GM19043 (cell line): ENCODE data around the gene MRAP.
"Not testable (repeated sequence)": the region's sequence is repeated elsewhere in the genome, so short reads cannot be mapped to it uniquely, and the experiment has no call there.

Experiments
- ATAC-seq: cut with Tn5 transposase; IDR thresholded peaks from one replicate; pipeline ENCODE4 v1.9.1; 2021; ENCODE audit warnings: low read depth; ENCODE audit not compliant: unreplicated experiment

Gene MRAP

GRCh38 chr21:32298658-32299081 lies at the start of gene MRAP:
Gene MRAP, plus strand, starts transcription at chr21:32298855. Its CDS starts 117 bp downstream, at chr21:32298972.
- ATAC-seq = no peak

- ATAC-seq = no peak
Measured at GRCh38 chr21:32249511-32250280, 49.0 kb upstream of the MRAP start.

GRCh38 chr21:32252136-32252535 lies 46.5 kb upstream of the MRAP start:
- ATAC-seq = no peak

- ATAC-seq = no peak
Measured at GRCh38 chr21:32253215-32253641, 45.4 kb upstream of the MRAP start.

GRCh38 chr21:32256251-32256650 lies 42.4 kb upstream of the MRAP start:
- ATAC-seq = no peak

- no peak for ATAC-seq
Measured at GRCh38 chr21:32256873-32257620, 41.6 kb upstream of the MRAP start.

- no peak for ATAC-seq
Measured at GRCh38 chr21:32257962-32258785, 40.5 kb upstream of the MRAP start.

- ATAC-seq = not testable (repeated sequence)
Measured at GRCh38 chr21:32258786-32259048, 39.9 kb upstream of the MRAP start.

GRCh38 chr21:32260130-32260529 lies 38.5 kb upstream of the MRAP start:
- no peak for ATAC-seq

- ATAC-seq = no peak
Measured at GRCh38 chr21:32261929-32262328, 36.7 kb upstream of the MRAP start.

GRCh38 chr21:32265321-32265720 lies 33.3 kb upstream of the MRAP start:
- not testable (repeated sequence) for ATAC-seq

- no peak for ATAC-seq
Measured at GRCh38 chr21:32270748-32271147, 27.9 kb upstream of the MRAP start.

GRCh38 chr21:32276671-32277070 lies 22.0 kb upstream of the MRAP start:
- ATAC-seq = no peak

GRCh38 chr21:32278103-32278502 lies 20.6 kb upstream of the MRAP start:
- no peak for ATAC-seq

GRCh38 chr21:32278518-32279376 lies 19.9 kb upstream of the MRAP start, which contains the start of gene MIS18A:
Gene MIS18A, minus strand, starts transcription at chr21:32279049. Its CDS starts 35 bp downstream, at chr21:32279014.
- peak; percentile 92 for ATAC-seq

GRCh38 chr21:32279377-32279680 lies 19.3 kb upstream of the MRAP start:
- no peak for ATAC-seq

GRCh38 chr21:32281531-32281930 lies 17.1 kb upstream of the MRAP start:
- no peak for ATAC-seq

- ATAC-seq = no peak
Measured at GRCh38 chr21:32282992-32283391, 15.7 kb upstream of the MRAP start.

GRCh38 chr21:32285476-32285875 lies 13.2 kb upstream of the MRAP start:
- ATAC-seq = no peak

GRCh38 chr21:32297449-32297848 lies 1.2 kb upstream of the MRAP start:
- no peak for ATAC-seq
